ENCODE measurements around the gene CMSS1.

- TF ChIP-seq CTCF (IDR thresholded peaks at IDR 0.05) (no peak), POLR2A (IDR thresholded peaks at IDR 0.05) (no peak)
Observed at GRCh38 chr3:99857278-99857677, 39.6 kb downstream of the CMSS1 start.

All from right lobe of liver (tissue), 4 donors.